GM18526 (cell line): ENCODE data around the gene NR0B2.

Source experiments
- POLR2A ChIP-seq: IDR thresholded peaks from 3 replicates; pipeline ENCODE4 v1.6.1; 2011; ENCODE audit not compliant: insufficient read length; ENCODE audit errors: extremely low read depth

The NR0B2 gene, protein sequence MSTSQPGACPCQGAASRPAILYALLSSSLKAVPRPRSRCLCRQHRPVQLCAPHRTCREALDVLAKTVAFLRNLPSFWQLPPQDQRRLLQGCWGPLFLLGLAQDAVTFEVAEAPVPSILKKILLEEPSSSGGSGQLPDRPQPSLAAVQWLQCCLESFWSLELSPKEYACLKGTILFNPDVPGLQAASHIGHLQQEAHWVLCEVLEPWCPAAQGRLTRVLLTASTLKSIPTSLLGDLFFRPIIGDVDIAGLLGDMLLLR

GRCh38 chr1:26913754-26914619 lies at the start of gene NR0B2:
Gene NR0B2, minus strand, starts transcription at chr1:26913975. Its CDS starts 35 bp downstream, at chr1:26913940.
- no peak for TF ChIP-seq POLR2A

DNA sequence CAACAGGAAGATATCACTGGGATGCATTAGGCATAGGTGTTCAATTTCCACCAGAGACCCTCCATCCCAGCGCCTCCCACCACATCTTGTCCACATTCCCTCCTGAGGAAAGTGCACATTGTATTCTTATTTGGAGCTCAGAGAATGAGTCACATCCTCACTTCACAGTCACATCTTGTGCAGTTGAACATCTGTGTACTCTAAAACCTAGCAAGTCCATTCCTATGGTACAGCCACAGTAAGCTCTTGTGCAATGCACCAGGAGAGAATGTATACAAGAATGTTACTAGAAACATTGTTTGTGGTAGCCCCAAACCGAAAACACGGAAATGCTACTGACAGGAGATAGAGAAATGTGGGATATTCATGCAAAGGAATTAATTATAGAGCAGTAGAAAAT lies 48.1 kb upstream of the NR0B2 start:
- no peak for TF ChIP-seq POLR2A

DNA sequence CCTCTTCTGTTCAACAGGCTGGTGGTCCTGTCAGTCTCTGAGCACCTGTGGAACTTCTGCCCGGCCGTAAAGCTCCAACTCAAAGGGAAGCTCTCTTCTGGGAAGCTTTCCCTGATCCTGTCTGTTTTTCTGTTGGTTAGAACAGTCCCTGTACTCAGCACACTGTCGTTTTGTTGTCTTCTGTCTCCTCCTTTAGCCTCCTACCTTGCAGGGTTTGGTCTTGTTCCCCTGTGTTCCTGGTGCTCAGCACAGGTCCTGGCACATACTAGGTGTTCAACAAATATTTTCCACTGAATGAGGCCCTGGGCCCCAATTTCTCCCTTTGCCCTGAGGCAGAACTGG lies 46.8 kb upstream of the NR0B2 start:
- TF ChIP-seq POLR2A = no peak

GRCh38 chr1:26959722-26960624 lies 46.2 kb upstream of the NR0B2 start, which contains the start of gene KDF1:
Gene KDF1, minus strand, starts transcription at chr1:26960468. Its CDS starts 8,088 bp downstream, at chr1:26952380.
- no peak for TF ChIP-seq POLR2A

GRCh38 chr1:26959270-26959669 lies 45.5 kb upstream of the NR0B2 start:
- TF ChIP-seq POLR2A = no peak

DNA sequence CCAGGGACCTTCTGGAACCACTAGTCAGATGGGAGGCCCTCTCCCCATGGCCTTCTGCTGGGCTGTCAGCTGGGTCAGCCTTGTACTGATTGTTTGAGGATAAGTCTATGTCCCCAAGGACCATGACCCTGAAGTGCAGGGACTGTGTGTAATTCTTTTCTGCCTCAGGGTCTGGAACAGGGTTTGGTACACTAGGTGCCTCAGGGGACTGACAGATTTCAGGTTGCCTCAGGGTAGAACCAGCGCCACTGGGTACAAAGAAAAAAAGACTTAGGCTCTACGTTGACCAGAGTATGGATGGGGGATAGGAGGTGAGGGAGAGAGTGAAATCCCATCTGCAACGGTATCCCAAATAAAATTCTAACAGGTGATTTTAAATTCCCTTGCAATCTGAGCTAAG lies 43.5 kb upstream of the NR0B2 start:
- TF ChIP-seq POLR2A = no peak

DNA sequence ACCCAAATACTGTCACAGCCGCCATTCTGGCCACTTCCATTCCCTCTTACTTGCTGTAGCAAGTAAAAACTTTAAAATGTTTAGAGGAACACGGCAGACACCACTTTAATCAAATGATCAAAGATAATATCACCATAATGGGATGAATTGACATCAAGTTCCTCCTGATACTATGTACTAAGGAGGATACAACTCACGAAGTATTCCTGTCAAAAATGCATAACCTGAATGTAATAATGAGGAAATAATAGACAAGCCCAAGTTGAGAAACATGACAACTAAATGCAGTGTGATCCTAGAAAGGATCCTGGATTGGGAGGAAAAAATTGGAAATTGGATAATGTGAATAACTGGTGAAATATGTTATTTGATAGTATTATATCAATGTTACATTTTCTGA lies 42.5 kb upstream of the NR0B2 start:
- TF ChIP-seq POLR2A = no peak

DNA sequence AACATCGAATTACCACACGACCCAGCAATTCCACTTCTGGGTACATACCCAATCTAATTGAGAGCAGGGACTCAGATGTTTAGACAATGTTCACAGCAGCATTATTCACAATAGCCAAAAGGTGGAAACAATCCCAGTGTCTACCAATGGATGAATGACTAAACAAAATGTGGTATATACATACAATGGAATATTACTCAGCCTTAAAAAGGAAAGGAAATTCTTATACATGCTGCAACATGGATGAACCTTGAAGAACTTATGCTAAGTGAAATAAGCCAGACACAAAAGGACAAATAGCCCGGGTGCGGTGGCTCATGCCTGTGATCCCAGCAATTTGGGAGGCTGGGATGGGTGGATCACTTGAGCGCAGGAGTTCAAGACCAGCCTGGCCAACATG lies 39.6 kb upstream of the NR0B2 start:
- no peak for TF ChIP-seq POLR2A

DNA sequence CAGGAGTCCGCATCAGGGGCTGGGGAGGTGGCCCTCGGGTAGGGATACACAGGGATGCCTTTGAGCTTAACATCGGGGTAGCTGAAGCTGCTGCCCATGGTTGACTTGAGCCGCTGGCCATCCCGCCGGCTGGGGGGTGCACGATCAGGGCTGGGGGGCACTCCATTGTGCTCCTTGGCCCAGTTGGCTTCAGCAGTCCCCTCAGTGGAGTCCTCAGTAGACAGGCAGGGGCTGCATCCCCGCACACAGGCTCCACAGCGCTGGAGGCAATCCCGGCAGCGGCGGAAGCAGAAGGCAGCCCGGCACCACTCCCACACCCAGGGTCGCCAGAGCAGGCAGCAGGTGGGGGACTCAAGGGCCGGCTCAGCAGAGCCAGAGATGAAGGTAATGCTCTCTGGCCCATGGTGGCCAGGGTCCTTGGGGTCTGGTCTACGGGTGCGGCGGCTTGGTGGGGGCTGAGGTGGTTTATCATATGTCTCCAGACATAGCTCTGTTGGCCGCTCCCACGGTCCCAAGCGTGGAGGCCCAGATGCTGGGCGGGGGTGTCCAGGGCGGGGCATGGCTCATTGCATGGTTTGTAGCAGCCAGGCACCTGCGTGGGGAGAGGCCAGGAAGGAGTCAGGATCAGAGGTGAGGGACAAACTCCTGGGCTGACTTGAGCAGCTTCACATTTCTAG lies 38.2 kb upstream of the NR0B2 start:
- TF ChIP-seq POLR2A = no peak

- no peak for TF ChIP-seq POLR2A
Measured at GRCh38 chr1:26951216-26951615, 37.4 kb upstream of the NR0B2 start.

DNA sequence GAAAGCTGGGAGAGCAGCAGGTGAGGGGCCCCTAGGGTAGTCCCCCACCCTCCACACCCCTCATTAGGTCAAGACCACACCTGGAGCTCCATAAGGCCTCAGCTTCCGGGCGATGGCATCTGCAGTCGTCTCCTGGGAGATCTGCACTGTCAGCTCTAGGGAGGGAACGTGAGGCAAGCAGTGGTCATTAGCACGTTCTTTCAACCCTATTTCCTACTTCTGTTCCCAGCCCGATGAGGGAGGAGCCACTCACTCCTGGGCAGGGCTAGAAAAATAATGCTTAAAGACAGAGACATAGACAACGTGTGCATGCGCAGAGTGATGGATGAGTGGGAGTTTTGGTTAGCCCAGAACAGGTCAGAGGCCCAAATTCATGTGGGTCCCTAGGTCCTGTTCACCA lies 36.8 kb upstream of the NR0B2 start:
- TF ChIP-seq POLR2A = no peak

DNA sequence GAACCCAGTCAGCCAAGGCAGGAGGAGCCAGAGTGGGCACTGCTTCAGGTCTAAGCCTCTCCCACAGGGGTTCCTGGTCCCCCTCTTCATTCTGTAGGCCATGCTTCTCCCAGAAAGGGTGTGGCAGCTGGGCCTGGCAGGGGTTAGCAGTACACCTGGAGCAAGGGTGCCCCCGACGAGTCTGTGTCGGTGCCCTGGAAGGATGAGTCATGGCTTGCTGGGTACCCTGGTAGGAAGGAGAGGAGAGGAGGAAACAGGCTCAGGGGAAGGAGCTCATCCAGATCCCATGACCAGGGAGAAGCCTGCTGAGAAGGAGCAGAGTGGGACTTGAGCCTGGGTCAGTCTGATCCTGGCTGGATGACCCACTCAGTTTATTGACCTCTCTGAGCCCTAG lies 36.1 kb upstream of the NR0B2 start:
- no peak for TF ChIP-seq POLR2A

DNA sequence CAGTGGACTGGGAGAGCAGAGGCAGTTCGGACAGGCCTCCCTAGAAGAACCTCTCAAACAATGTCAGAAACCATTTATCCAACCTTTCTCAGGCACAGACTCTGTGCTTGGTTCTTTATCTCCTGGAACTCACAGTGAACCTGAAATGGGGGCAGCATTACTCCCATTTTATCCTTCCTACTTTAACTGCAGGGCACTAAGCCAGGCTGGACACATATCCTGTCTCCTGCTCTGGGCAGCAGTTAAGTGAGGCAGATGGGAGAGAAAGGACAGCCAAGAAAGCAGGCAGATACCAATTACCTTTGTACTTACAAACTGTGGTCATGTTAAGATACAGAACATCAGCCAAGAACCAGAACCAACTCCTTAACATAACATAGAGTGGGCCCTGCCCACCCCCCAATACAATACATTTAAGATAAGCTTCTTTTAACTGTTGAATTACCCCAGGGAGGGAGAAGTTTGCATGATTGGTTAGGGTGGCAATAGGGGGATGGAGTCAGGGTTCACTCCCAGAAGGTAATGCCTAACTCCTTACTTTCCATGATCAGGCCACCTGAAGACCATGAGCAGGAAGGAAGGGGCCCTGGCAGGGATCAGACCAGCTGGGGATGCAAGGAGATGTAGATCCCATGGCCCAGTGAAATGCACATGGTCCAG lies 35.6 kb upstream of the NR0B2 start:
- TF ChIP-seq POLR2A = no peak

- TF ChIP-seq POLR2A = no peak
Measured at GRCh38 chr1:26946270-26946669, 32.5 kb upstream of the NR0B2 start.
